CD4-positive, alpha-beta T cell (primary cell): ENCODE data around the gene EXOC3. TPM values are rescaled to one million over a fixed set of nuclear protein-coding genes. Genes with fewer than 3 reads are reported as not detected.

Source experiments
- ATAC-seq: fragments of 200-7000 bp; cut with Tn5 transposase; one replicate; pipeline ENCODE4 v1.10.0; 2022; ENCODE audit warnings: mild to moderate bottlenecking; ENCODE audit not compliant: poor library complexity
- CTCF ChIA-PET: fragments of 350-600 bp; sonication (Branson Sonifier 250); formaldehyde crosslinking; loops from one replicate; lab custom pipeline; 2021; ENCODE audit warnings: antibody characterized with exemption, inconsistent platforms; lab: Charles Lee
- POLR2A ChIA-PET: fragments of 350-600 bp; sonication (Branson Sonifier 250); formaldehyde crosslinking; loops from one replicate; lab custom pipeline; 2021; ENCODE audit warnings: antibody characterized with exemption, inconsistent platforms; lab: Charles Lee
- DNase-seq, 14 experiments: peaks; one replicate each; pipeline ENCODE4 v3.0.0-alpha.2; 2013 to 2020; ENCODE audit warnings: mixed read lengths in 2 of 14
- H3K27ac ChIP-seq, 2 donors: one replicate each; pipeline versions ENCODE4 v1.5.1 to v1.7.0; 2013; ENCODE audit warnings: low read length in 2 of 2, low read depth in 1 of 2, mild to moderate bottlenecking in 1 of 2
- H3K27me3 ChIP-seq, 2 experiments: 1 replicate in 1 of 2; 2 replicates in 1 of 2; pipeline versions ENCODE4 v1.6.1 to v1.7.0; 2013; ENCODE audit warnings: low read length in 2 of 2, control low read depth in 1 of 2, mild to moderate bottlenecking in 1 of 2, moderate library complexity in 1 of 2; ENCODE audit not compliant: insufficient read depth in 2 of 2, control insufficient read depth in 1 of 2
- H3K36me3 ChIP-seq: one replicate; pipeline ENCODE4 v1.6.1; 2013; ENCODE audit warnings: low read length, control low read depth; ENCODE audit not compliant: insufficient read depth
- H3K4me1 ChIP-seq: one replicate; pipeline ENCODE4 v1.6.1; 2013; ENCODE audit warnings: low read length, control low read depth; ENCODE audit not compliant: insufficient read depth
- H3K4me3 ChIP-seq: one replicate; pipeline ENCODE4 v1.5.1; 2013; ENCODE audit warnings: mild to moderate bottlenecking, low read length, moderate library complexity
- H3K9me3 ChIP-seq, 2 experiments: 1 replicate in 1 of 2; 2 replicates in 1 of 2; pipeline versions ENCODE4 v1.6.1 to v1.7.0; 2013; ENCODE audit warnings: low read length in 2 of 2, mild to moderate bottlenecking in 2 of 2, control low read depth in 1 of 2, moderate library complexity in 1 of 2; ENCODE audit not compliant: control insufficient read depth in 1 of 2, insufficient read depth in 1 of 2
- H3K27ac Mint-ChIP-seq: one replicate; pipeline ENCODE4 v1.8.0; 2020; ENCODE audit warnings: mixed read lengths
- H3K27me3 Mint-ChIP-seq: one replicate; pipeline ENCODE4 v1.8.0; 2021; ENCODE audit warnings: mixed read lengths
- H3K36me3 Mint-ChIP-seq: one replicate; pipeline ENCODE4 v1.8.0; 2021; ENCODE audit warnings: low read depth, mixed read lengths
- H3K4me1 Mint-ChIP-seq: one replicate; pipeline ENCODE4 v1.8.0; 2021; ENCODE audit warnings: low read depth, mixed read lengths
- H3K4me3 Mint-ChIP-seq: one replicate; pipeline ENCODE4 v1.8.0; 2020; ENCODE audit warnings: mild to moderate bottlenecking, mixed read lengths
- H3K9me3 Mint-ChIP-seq: one replicate; pipeline ENCODE4 v1.8.0; 2020; ENCODE audit warnings: mixed read lengths
- intact Hi-C, 2 experiments: fragments of 100-400 bp; cut with DNase I in 1 of 2; cut with micrococcal nuclease in 1 of 2; formaldehyde crosslinking; loops; one replicate each; pipeline versions ENCODE4 v1.15.1 to v1.9.0; 2023 to 2025; cut with DNase I, micrococcal nuclease
- total RNA-seq, 174 experiments: library from RNA in 2 of 174; stranded (reverse) in 2 of 174; gene quantifications; one replicate each; pipeline ENCODE4 v1.2.3 and lab custom pipeline; 2021 to 2026
- TF ChIP-seq, protein P1 (sequence below): fragments of 200-600 bp; IDR thresholded peaks from one replicate; pipeline ENCODE4 v1.8.0; 2022; ENCODE audit warnings: antibody characterized with exemption, mild to moderate bottlenecking

EXOC3 gene
- total RNA-seq, 2 experiments from 2014 or later, result 82.4 to 84.1 TPM

GRCh38 chr5:436641-436975, 6.4 kb upstream of the EXOC3 start:
- no peaks in the 10 kb centered on the region for H3K36me3 Mint-ChIP-seq
- TF ChIP-seq, protein P1, sequence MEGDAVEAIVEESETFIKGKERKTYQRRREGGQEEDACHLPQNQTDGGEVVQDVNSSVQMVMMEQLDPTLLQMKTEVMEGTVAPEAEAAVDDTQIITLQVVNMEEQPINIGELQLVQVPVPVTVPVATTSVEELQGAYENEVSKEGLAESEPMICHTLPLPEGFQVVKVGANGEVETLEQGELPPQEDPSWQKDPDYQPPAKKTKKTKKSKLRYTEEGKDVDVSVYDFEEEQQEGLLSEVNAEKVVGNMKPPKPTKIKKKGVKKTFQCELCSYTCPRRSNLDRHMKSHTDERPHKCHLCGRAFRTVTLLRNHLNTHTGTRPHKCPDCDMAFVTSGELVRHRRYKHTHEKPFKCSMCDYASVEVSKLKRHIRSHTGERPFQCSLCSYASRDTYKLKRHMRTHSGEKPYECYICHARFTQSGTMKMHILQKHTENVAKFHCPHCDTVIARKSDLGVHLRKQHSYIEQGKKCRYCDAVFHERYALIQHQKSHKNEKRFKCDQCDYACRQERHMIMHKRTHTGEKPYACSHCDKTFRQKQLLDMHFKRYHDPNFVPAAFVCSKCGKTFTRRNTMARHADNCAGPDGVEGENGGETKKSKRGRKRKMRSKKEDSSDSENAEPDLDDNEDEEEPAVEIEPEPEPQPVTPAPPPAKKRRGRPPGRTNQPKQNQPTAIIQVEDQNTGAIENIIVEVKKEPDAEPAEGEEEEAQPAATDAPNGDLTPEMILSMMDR, result no peak
- Histone ChIP-seq H3K9me3 (no peaks in the 10 kb centered on the region), H3K4me3 (no peak overlapping the region), H3K27ac (no peak overlapping the region), H3K4me1 (no peaks in the 10 kb centered on the region), H3K27me3 (peaks cover 0 to 4% of the 10 kb centered on the region in 2 experiments), H3K36me3 (no peaks in the 10 kb centered on the region)
- no peak overlapping the region for H3K4me3 Mint-ChIP-seq
- no peak for DNase-seq
- peaks cover 3% of the 10 kb centered on the region for H3K27me3 Mint-ChIP-seq
- no peak for ATAC-seq
- no peak overlapping the region for H3K27ac Mint-ChIP-seq
- intact Hi-C loops, result no loop called here
- ChIA-PET POLR2A (no interaction called here), CTCF (no interaction called here)
- peaks cover 1% of the 10 kb centered on the region for H3K4me1 Mint-ChIP-seq
- no peaks in the 10 kb centered on the region for H3K9me3 Mint-ChIP-seq

DNA sequence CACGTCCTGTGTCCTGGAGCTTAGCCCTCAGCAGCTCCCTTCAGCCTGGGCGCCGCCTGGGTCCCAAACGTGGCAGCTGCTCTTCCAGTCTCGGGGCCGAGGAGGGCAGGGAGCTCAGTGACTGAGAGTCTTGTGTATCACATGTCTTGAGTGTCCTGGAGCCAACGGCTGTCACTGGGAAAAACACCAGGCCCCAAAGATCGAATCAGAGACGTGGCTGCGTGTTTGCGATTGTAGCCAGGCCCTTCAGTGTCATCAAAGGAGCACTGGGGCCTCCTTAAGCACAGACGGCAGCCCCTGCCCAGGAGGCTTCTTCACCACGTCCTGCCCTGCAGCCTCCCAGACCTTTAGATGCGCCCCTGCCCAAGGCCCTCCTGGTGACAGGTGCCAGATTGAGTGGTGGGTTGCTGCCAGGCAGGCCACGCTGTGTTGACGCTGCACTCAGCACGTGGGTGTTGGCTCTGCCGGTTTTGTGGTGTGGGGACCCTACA, 5.7 kb upstream of the EXOC3 start:
- intact Hi-C loops, result no loop called here
- POLR2A ChIA-PET, result no interaction called here
- TF ChIP-seq, protein P1, result no peak
- H3K4me3 ChIP-seq, result no peak overlapping the region
- no peaks in the 10 kb centered on the region for H3K36me3 ChIP-seq
- no peaks in the 10 kb centered on the region for H3K9me3 Mint-ChIP-seq
- CTCF ChIA-PET, result no interaction called here
- peaks cover 3% of the 10 kb centered on the region for H3K27me3 Mint-ChIP-seq
- ATAC-seq (no peak), DNase-seq (no peak)
- no peaks in the 10 kb centered on the region for H3K9me3 ChIP-seq
- no peak overlapping the region for H3K27ac ChIP-seq
- no peak overlapping the region for H3K4me3 Mint-ChIP-seq
- H3K36me3 Mint-ChIP-seq, result no peaks in the 10 kb centered on the region
- no peak overlapping the region for H3K27ac Mint-ChIP-seq
- peaks cover 0 to 4% of the 10 kb centered on the region in 2 experiments for H3K27me3 ChIP-seq
- peaks cover 6% of the 10 kb centered on the region for H3K4me1 ChIP-seq
- peaks cover 8% of the 10 kb centered on the region for H3K4me1 Mint-ChIP-seq

GRCh38 chr5:438481-438981, 4.4 kb upstream of the EXOC3 start:
- Histone ChIP-seq H3K4me1 (peaks cover 13% of the 10 kb centered on the region), H3K4me3 (no peak overlapping the region), H3K36me3 (no peaks in the 10 kb centered on the region), H3K27ac (no peak overlapping the region), H3K27me3 (peaks cover 0 to 3% of the 10 kb centered on the region in 2 experiments), H3K9me3 (no peaks in the 10 kb centered on the region)
- intact Hi-C loops, result no loop called here
- Mint-ChIP-seq H3K36me3 (peaks cover 4% of the 10 kb centered on the region), H3K4me3 (no peak overlapping the region), H3K4me1 (peaks cover 13% of the 10 kb centered on the region), H3K9me3 (no peaks in the 10 kb centered on the region), H3K27me3 (peaks cover 3% of the 10 kb centered on the region), H3K27ac (no peak overlapping the region)
- ChIA-PET POLR2A (no interaction called here), CTCF (interaction anchor here (0.7 kb wide), 1 partner anchor 70 kb away, joined by 3 read pairs; no protein-coding TSS in a partner anchor)
- no peak for ATAC-seq
- peak in 1 of 14 experiments; percentile 29 for DNase-seq
- TF ChIP-seq, protein P1, result no peak
